ENCODE results near the gene RGS12. TPM values are rescaled to one million over a fixed set of nuclear protein-coding genes. Genes with fewer than 3 reads are reported as not detected.

The RGS12 gene
- total and polyA plus RNA-seq, 2 of the 13 experiments (the other 11 are each of a cell fraction or from before 2014, with no cell fraction given): 21.0 to 27.7 TPM

- Histone ChIP-seq H3K27ac (ENCODE audit: extremely low read length, insufficient read depth, low read length) (no peak overlapping the region), H3K27me3 (ENCODE audit: control insufficient read depth in 1 of 2, insufficient read depth in 2 of 2, low read length in 2 of 2) (peaks cover 1 to 17% of the 10 kb centered on the region in 2 experiments; a peak in 3 of 5 replicates), H3K36me3 (replicated peaks in 1 of 2; ENCODE audit: control insufficient read depth in 1 of 2, insufficient read depth in 2 of 2, low read length in 2 of 2) (no peaks in the 10 kb centered on the region), H3K79me2 (ENCODE audit: insufficient read depth, low read length) (no peaks in the 10 kb centered on the region), H3K4me2 (ENCODE audit: low read depth, low read length) (no peak overlapping the region), H2AFZ (ENCODE audit: low read length) (no peak overlapping the region), H3K9me3 (ENCODE audit: low read length) (no peaks in the 10 kb centered on the region), H3K4me3 (replicated peaks in 1 of 3; ENCODE audit: insufficient read depth in 1 of 3, low read depth in 2 of 3, low read length in 3 of 3) (no peak overlapping the region), H4K20me1 (ENCODE audit: insufficient read depth, low read length) (no peaks in the 10 kb centered on the region), H3K4me1 (ENCODE audit: insufficient read depth, low read length) (peaks cover 30% of the 10 kb centered on the region), H3K9ac (ENCODE audit: insufficient read depth, low read depth, low read length) (no peak overlapping the region)
- ChIA-PET POLR2A (no interaction called here), CTCF (ENCODE audit: low intra/inter-chr PET ratio, low total read pairs) (no interaction called here)
- DNase-seq (ENCODE audit: low spot score) (no peak), ATAC-seq (no peak), FAIRE-seq (no peak)
- no peak for TF ChIP-seq ZBTB7B (CRISPR knock-in tag; IDR thresholded peaks at IDR 0.05)
- no TSS peak for BruUV-seq (replicated peaks)
- in situ Hi-C loops (cut with HindIII; ENCODE audit: extremely low pct_ligation_motif_present, low pct_unique_long_range_greater_than_20kb) (no loop called here), intact Hi-C loops (cut with micrococcal nuclease; ENCODE audit: unreplicated experiment) (no loop called here)
- 39% methylated on average over 3 of the region's 3 CpGs for WGBS (ENCODE audit: low lambda C conversion rate)
These were observed 12.4 kb upstream of the RGS12 start for GRCh38 chr4:3280466-3280865.

- Histone ChIP-seq H3K4me2 (ENCODE audit: low read depth, low read length) (peak overlapping the region; percentile 28; the same call in 1 of the 2 replicates), H3K9me3 (ENCODE audit: low read length) (no peaks in the 10 kb centered on the region), H2AFZ (ENCODE audit: low read length) (no peak overlapping the region), H3K9ac (ENCODE audit: insufficient read depth, low read depth, low read length) (no peak overlapping the region), H3K79me2 (ENCODE audit: insufficient read depth, low read length) (peaks cover 12% of the 10 kb centered on the region), H3K4me3 (replicated peaks in 1 of 3; ENCODE audit: insufficient read depth in 1 of 3, low read depth in 2 of 3, low read length in 3 of 3) (peak overlapping the region in 1 of 3 experiments; percentile 20; a peak in 1 of 6 replicates), H3K4me1 (ENCODE audit: insufficient read depth, low read length) (peaks cover 52% of the 10 kb centered on the region), H3K36me3 (replicated peaks in 1 of 2; ENCODE audit: control insufficient read depth in 1 of 2, insufficient read depth in 2 of 2, low read length in 2 of 2) (no peaks in the 10 kb centered on the region), H4K20me1 (ENCODE audit: insufficient read depth, low read length) (no peaks in the 10 kb centered on the region), H3K27ac (ENCODE audit: extremely low read length, insufficient read depth, low read length) (no peak overlapping the region), H3K27me3 (ENCODE audit: control insufficient read depth in 1 of 2, insufficient read depth in 2 of 2, low read length in 2 of 2) (peaks cover 1 to 17% of the 10 kb centered on the region in 2 experiments; a peak in 2 of 5 replicates)
- no peak for ATAC-seq
- in situ Hi-C loops (cut with HindIII; ENCODE audit: extremely low pct_ligation_motif_present, low pct_unique_long_range_greater_than_20kb): no loop called here
- intact Hi-C loops (cut with micrococcal nuclease; ENCODE audit: unreplicated experiment): no loop called here
- no TSS peak for BruUV-seq (replicated peaks)
- CTCF ChIA-PET (ENCODE audit: low intra/inter-chr PET ratio, low total read pairs): no interaction called here
- 45% methylated on average over 4 of the region's 6 CpGs for WGBS (ENCODE audit: low lambda C conversion rate)
- POLR2A ChIA-PET: no interaction called here
- TF ChIP-seq KDM1A (CRISPR knock-in tag; IDR thresholded peaks at IDR 0.05): no peak
- no peak for TF ChIP-seq ZNF609 (CRISPR knock-in tag; IDR thresholded peaks at IDR 0.05; ENCODE audit: borderline replicate concordance)
- TF ChIP-seq RXRA (CRISPR knock-in tag; IDR thresholded peaks at IDR 0.05): 0 out of 2 replicates have a peak, but pooled peaks have one; percentile 17
- TF ChIP-seq, protein P1, sequence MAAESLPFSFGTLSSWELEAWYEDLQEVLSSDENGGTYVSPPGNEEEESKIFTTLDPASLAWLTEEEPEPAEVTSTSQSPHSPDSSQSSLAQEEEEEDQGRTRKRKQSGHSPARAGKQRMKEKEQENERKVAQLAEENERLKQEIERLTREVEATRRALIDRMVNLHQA (CRISPR knock-in tag; IDR thresholded peaks at IDR 0.05): no peak
- DNase-seq (ENCODE audit: low spot score): no peak
- FAIRE-seq: no peak
These were observed 9.3 kb upstream of the RGS12 start for GRCh38 chr4:3283483-3283882.

Measured in HepG2 (cell line).